OCI-LY7 (cell line): ENCODE measurements around the gene DCTD. TPM values are rescaled to one million over a fixed set of nuclear protein-coding genes. Genes with fewer than 3 reads are reported as not detected.

Source experiments
- BruUV-seq: library from RNA; stranded (reverse); fragments of 400-500 nt; replicated peaks from 2 replicates; lab custom pipeline; 2021; lab: Mats Ljungman, UMichigan
- CTCF ChIA-PET: fragments of 300-600 bp; sonication (Branson Sonifier 250); formaldehyde crosslinking; loops from one replicate; lab custom pipeline; 2022; ENCODE audit warnings: antibody characterized with exemption; ENCODE audit not compliant: unreplicated experiment; lab: Charles Lee
- POLR2A ChIA-PET: fragments of 300-600 bp; sonication (Branson Sonifier 250); formaldehyde crosslinking; loops from one replicate; lab custom pipeline; 2022; ENCODE audit warnings: antibody characterized with exemption; lab: Charles Lee
- DNase-seq: peaks from one replicate; pipeline ENCODE4 v3.0.0-alpha.2; 2015; ENCODE audit warnings: low spot score
- H2AFZ ChIP-seq: fragments of 200-600 bp; sonication (generic), shearing (Covaris generic); 2 replicates; pipeline ENCODE4 v1.6.1; 2014; ENCODE audit warnings: mild to moderate bottlenecking, antibody characterized with exemption, low read length, moderate library complexity
- H3K27ac ChIP-seq: fragments of 200-600 bp; sonication (generic); 2 replicates; pipeline ENCODE4 v1.5.1; 2014; ENCODE audit warnings: mixed run types, low read depth, mild to moderate bottlenecking, moderate library complexity, low read length, inconsistent platforms; ENCODE audit not compliant: poor library complexity, severe bottlenecking
- H3K36me3 ChIP-seq: fragments of 200-600 bp; sonication (generic); 2 replicates; pipeline ENCODE4 v1.6.1; 2014; ENCODE audit warnings: mild to moderate bottlenecking, antibody characterized with exemption, low read length, moderate library complexity, mixed read lengths; ENCODE audit not compliant: insufficient read depth
- H3K4me1 ChIP-seq: fragments of 200-600 bp; sonication (generic); 2 replicates; pipeline ENCODE4 v1.5.1; 2014; ENCODE audit warnings: mild to moderate bottlenecking, low read length; ENCODE audit not compliant: insufficient read depth, poor library complexity, severe bottlenecking
- H3K4me2 ChIP-seq: fragments of 200-600 bp; sonication (generic); 2 replicates; pipeline ENCODE4 v1.6.1; 2014; ENCODE audit warnings: mild to moderate bottlenecking, low read length
- H3K4me3 ChIP-seq: fragments of 200-600 bp; sonication (generic); 2 replicates; pipeline ENCODE4 v1.5.1; 2014; ENCODE audit warnings: mild to moderate bottlenecking, low read depth, low read length; ENCODE audit not compliant: poor library complexity, severe bottlenecking
- H3K79me2 ChIP-seq: fragments of 200-600 bp; sonication (generic); 2 replicates; pipeline ENCODE4 v1.6.1; 2016; ENCODE audit warnings: low read depth, mild to moderate bottlenecking, low read length, moderate library complexity, mixed read lengths; ENCODE audit not compliant: insufficient read depth
- H3K9me2 ChIP-seq: fragments of 200-600 bp; sonication (generic); 2 replicates; pipeline ENCODE4 v1.6.1; 2016; ENCODE audit warnings: mild to moderate bottlenecking, low read length, mixed read lengths; ENCODE audit not compliant: insufficient read depth
- H3K9me3 ChIP-seq: fragments of 200-600 bp; sonication (generic); 2 replicates; pipeline ENCODE4 v1.6.1; 2014; ENCODE audit warnings: mild to moderate bottlenecking, mixed run types, low read length, mixed read lengths
- H4K20me1 ChIP-seq: fragments of 200-600 bp; sonication (generic); 2 replicates; pipeline ENCODE4 v1.6.1; 2014; ENCODE audit warnings: mild to moderate bottlenecking, antibody characterized with exemption, low read length, moderate library complexity, mixed read lengths; ENCODE audit not compliant: insufficient read depth
- EZH2phosphoT487 ChIP-seq: fragments of 200-600 bp; sonication (generic); IDR thresholded peaks from 2 replicates; pipeline ENCODE4 v1.6.1; 2018; ENCODE audit warnings: low read depth, borderline replicate concordance, mild to moderate bottlenecking, mixed run types, antibody characterized with exemption, low read length, moderate library complexity, mixed read lengths
- intact Hi-C: fragments of 100-400 bp; cut with micrococcal nuclease; formaldehyde crosslinking; loops from one replicate; pipeline ENCODE4 v1.10.0; 2022; ENCODE audit not compliant: unreplicated experiment
- total RNA-seq, 2 experiments: library from RNA; depleted of rRNA in 1 of 2; stranded (reverse); fragments of >200 nt in 1 of 2; shearing (Covaris generic) in 1 of 2; gene quantifications; 2 replicates each; pipeline ENCODE4 v1.2.3, GENCODE V29; 2014 to 2022
- TF ChIP-seq, protein P1 (sequence below): fragments of 200-600 bp; sonication (generic); conservative IDR thresholded peaks from 2 replicates; pipeline ENCODE4 v1.5.1; 2014; ENCODE audit warnings: mild to moderate bottlenecking, antibody characterized with exemption, low read length, moderate library complexity, mixed read lengths

The DCTD gene
- total RNA-seq, 2 experiments from 2014 or later: 37.8 to 81.9 TPM

DNA sequence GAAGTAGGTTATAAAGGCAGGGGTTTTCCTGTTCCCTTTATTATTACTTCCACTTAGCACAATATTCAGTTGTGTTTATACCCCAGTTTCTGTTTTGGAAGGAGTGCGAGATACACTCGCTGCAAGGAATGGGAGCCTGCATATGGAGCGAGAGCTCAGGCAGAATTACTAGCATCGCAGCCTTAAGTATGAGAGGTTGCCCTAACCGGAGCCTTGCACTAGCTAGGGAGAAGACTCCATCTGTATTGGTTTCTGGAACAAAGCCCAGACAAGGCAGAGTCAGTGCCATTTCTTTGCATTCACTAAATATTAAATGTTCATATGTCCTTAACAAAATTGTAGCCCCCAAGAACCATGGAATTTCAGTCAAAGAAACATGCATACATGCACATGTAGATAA is 6.2 kb upstream of the DCTD start:
- Histone ChIP-seq H3K4me1 (peaks cover 12% of the 10 kb centered on the region), H3K36me3 (no peaks in the 10 kb centered on the region), H3K9me2 (no peaks in the 10 kb centered on the region), H3K27ac (no peak overlapping the region), H3K79me2 (no peaks in the 10 kb centered on the region), H4K20me1 (no peaks in the 10 kb centered on the region), H2AFZ (no peak overlapping the region), H3K4me3 (no peak overlapping the region), H3K9me3 (no peaks in the 10 kb centered on the region), H3K4me2 (no peak overlapping the region)
- DNase-seq: no peak
- intact Hi-C loops: no loop called here
- no peak for TF ChIP-seq EZH2phosphoT487
- TF ChIP-seq, protein P1, sequence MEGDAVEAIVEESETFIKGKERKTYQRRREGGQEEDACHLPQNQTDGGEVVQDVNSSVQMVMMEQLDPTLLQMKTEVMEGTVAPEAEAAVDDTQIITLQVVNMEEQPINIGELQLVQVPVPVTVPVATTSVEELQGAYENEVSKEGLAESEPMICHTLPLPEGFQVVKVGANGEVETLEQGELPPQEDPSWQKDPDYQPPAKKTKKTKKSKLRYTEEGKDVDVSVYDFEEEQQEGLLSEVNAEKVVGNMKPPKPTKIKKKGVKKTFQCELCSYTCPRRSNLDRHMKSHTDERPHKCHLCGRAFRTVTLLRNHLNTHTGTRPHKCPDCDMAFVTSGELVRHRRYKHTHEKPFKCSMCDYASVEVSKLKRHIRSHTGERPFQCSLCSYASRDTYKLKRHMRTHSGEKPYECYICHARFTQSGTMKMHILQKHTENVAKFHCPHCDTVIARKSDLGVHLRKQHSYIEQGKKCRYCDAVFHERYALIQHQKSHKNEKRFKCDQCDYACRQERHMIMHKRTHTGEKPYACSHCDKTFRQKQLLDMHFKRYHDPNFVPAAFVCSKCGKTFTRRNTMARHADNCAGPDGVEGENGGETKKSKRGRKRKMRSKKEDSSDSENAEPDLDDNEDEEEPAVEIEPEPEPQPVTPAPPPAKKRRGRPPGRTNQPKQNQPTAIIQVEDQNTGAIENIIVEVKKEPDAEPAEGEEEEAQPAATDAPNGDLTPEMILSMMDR: no peak
- POLR2A ChIA-PET: no interaction called here
- CTCF ChIA-PET: no interaction called here
- no TSS peak for BruUV-seq

DNA sequence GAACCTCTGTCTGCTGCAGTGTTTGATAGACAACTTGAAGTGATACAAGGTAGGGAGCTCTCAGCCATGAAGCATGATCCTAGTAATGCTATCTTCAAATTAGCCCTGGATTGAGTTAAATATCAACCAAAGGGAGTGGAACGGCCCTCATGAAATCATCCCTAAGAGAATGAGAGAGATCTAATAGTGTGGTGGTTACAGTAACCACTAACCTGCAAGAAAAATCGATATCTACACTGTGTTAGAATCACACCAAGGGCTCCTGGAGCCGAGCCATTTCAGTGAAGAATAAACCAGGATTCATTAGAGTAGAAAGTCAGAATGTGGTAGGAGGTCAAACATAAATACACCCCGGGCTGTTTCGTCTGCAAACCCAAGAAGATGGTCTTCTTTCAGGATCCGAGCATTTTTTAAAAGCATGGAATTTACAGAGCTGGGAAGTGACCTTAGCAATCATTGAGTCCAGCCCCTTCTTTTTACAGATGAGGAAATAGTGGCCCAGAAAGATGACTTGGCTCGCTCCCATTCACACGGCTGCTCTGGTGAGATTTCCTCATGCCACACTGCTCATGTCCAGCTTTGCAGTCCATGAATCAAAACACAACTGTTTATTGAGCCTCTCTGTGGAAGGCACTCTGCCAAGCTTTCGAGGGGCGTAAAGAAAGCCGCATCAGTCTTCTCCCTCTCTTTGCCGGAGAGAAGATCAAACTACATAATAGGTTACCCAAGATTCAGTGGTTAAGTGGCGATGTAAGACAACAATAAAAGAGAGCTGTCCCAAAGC is 5.5 kb upstream of the DCTD start:
- POLR2A ChIA-PET: no interaction called here
- intact Hi-C loops: no loop called here
- CTCF ChIA-PET: interaction anchor here (0.7 kb wide), 1 partner anchor 98 kb away, joined by 3 read pairs; no protein-coding TSS in a partner anchor

DNA sequence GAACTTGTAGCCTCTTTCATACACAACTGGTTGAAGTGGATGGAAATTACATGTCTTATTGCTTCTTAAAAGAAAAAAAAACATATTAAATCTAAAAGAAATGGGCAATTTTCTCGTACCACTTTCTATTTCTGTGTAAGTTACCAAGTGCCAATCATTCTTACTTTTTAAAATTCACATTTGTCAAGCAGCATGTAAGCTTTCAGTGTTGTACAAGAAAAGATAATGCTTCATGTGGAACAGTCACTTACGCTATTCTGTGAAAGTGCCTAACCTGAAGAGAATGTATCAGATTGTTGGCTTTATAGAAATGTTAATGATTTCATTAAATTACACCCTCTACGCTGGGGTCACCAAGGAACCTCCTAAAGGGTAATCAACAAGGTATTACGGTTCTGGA is 4.4 kb upstream of the DCTD start:
- DNase-seq: no peak
- Histone ChIP-seq H3K4me2 (no peak overlapping the region), H3K79me2 (no peaks in the 10 kb centered on the region), H3K9me3 (no peaks in the 10 kb centered on the region), H2AFZ (no peak overlapping the region), H3K36me3 (no peaks in the 10 kb centered on the region), H3K4me1 (peaks cover 19% of the 10 kb centered on the region), H3K4me3 (no peak overlapping the region), H3K27ac (no peak overlapping the region), H3K9me2 (no peaks in the 10 kb centered on the region), H4K20me1 (no peaks in the 10 kb centered on the region)
- POLR2A ChIA-PET: no interaction called here
- CTCF ChIA-PET: no interaction called here
- TF ChIP-seq, protein P1: no peak
- no peak for TF ChIP-seq EZH2phosphoT487
- intact Hi-C loops: no loop called here
- no TSS peak for BruUV-seq

More for the DNA sequence above, 5.5 kb upstream of the DCTD start:
- TF ChIP-seq, protein P1: no peak
- BruUV-seq: no TSS peak
- no peak overlapping the region for H2AFZ ChIP-seq
- H3K4me1 ChIP-seq: peaks cover 17% of the 10 kb centered on the region
- no peaks in the 10 kb centered on the region for H3K79me2 ChIP-seq
- no peaks in the 10 kb centered on the region for H3K9me3 ChIP-seq
- H4K20me1 ChIP-seq: no peaks in the 10 kb centered on the region
- H3K27ac ChIP-seq: no peak overlapping the region
- DNase-seq: no peak
- H3K4me3 ChIP-seq: no peak overlapping the region
- H3K9me2 ChIP-seq: no peaks in the 10 kb centered on the region
- H3K4me2 ChIP-seq: no peak overlapping the region
- no peaks in the 10 kb centered on the region for H3K36me3 ChIP-seq
